Right renal cortex interstitium (tissue), 3 donors: ENCODE results near the gene FBXO9. TPM values are rescaled to one million over a fixed set of nuclear protein-coding genes. Genes with fewer than 3 reads are reported as not detected.

Experiments
- DNase-seq, 3 donors: peaks; one replicate each; pipeline ENCODE4 v3.0.0-alpha.2; 2013; ENCODE audit warnings: low read depth in 3 of 3, low spot score in 2 of 3
- polyA plus RNA-seq, 3 donors: library from polyadenylated mRNA; unstranded; fragments of 120-200 nt; gene quantifications; one replicate each; pipeline ENCODE4 v1.2.1, GENCODE V29; 2013; ENCODE audit not compliant: insufficient read length in 3 of 3

Gene FBXO9
- polyA plus RNA-seq = 10 to 100 TPM; 90.6 to 94.2 (median 92.2) TPM

GRCh38 chr6:53065266-53066076 lies at the start of gene FBXO9:
TSS of gene FBXO9 (plus strand) at chr6:53065404. CDS start at chr6:53065790, 386 bp downstream.
- DNase-seq = no peak

DNA sequence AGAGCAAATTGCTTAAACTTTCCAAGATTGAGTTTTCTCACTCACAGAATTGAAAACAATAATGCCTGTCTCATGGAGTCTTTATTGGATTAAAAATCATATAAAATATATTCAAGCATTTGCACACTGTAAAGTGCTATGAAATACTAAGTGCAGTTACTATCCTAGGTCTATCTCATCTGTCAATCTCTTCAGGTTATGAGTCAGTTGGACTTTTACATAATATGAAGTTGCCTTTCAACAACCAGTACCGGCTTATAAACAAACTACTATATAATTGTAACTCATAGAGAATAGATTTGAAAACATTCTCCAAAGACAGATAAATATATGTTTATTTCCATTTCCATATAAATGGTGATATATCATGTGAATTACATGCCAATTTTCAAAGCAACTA lies 49.7 kb upstream of the FBXO9 start:
- DNase-seq = no peak

GRCh38 chr6:53018446-53018845 lies 46.8 kb upstream of the FBXO9 start:
- DNase-seq = no peak

DNA sequence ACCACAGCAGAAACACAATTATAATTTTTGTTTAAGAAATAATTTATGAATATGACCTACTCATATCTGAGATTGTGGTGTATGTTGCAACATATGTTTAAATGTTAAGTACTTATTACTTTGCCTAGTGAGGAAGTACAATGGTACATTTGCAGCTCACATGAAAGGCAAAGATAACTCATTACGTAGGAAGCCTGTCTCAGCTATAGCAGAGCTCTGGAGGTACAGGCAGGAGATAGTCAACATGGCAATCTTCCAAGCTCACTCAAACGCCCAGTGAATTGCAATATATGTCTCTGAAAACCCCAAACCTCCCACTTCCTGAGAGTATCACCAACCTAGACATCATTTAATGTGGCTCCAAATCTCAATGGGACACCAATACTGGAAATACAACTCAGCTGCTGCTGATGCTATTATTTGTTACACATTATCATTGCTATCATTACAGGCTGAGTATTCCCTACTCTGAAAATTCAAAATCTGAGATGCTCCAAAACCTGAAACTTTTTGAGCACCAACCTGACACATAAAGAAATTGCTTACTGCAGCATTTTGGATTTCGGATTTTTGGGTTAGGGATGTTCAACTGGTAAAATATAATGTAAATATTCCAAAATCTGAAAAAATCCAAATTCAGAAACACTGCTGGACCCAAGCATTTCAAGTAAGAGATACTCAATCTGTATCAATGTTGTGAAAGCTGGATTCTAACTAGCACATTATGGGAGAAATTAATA lies 45.0 kb upstream of the FBXO9 start:
- no peak for DNase-seq

GRCh38 chr6:53023323-53023722 lies 41.9 kb upstream of the FBXO9 start:
- DNase-seq = no peak

DNA sequence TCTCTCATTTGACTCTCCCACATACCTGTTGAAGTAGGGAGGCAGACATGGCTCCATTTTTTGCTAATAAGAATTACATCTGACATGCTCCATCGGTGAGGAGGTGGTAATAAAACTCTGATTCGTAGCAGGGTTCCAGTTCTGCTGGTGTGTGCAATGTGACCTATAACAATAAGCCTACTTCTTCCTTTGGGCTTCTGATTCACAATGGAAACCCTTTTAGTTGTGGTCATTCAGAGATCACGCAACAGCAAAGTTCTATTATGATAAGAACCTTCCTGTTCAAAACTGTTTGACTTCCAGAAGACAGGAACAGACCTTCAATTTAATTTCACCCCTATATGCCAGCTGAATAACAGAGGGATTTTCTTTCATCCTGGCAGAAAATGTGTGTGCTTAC lies 38.7 kb upstream of the FBXO9 start:
- DNase-seq = no peak

DNA sequence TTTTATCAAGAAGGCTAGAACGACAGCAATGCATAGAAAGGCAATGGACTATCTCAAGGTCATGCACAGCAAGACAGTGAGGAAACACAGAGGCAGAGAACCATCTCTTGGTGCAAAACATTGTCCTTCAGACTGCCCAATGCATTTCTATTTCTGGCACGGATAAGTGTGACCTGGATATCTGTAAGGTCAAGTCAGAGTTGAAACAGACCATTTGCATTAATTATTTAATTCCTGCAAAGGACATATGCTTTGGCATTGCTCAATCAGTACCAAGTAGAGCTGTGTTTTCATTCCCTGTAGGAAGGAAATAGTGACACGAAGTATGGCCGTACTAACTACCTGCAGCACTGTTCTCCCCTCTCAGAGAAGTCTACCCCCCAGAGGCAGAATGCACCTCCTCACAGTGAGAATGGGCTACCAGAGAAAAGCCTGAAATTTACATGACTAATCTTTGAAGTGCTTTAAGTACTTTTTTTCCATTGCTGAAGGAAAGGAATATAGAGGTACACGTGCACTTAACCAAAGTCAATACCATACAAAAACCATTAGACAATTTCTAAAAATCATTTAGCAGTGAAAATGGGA lies 38.0 kb upstream of the FBXO9 start:
- DNase-seq = no peak

DNA sequence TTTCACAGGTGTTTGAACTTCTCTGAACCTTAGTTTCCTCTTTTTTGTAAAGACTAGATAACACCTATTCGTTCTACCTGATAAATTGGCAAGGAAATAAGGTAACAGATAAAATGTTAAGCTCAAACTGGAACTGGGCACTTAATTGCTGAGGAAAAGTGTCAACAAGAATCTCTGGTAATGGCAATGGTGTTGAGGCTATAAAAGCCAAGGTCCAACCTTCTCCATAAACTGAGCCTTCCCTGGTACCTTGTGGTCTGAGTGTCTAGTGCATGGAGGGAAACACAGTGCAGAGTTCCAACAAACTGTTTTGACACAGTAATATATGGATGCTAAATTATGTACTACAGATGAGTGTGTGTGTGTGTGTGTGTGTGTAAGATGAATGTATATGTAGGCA lies 36.7 kb upstream of the FBXO9 start:
- DNase-seq = no peak

- DNase-seq = no peak
These were observed 35.9 kb upstream of the FBXO9 start for GRCh38 chr6:53029257-53029656.

DNA sequence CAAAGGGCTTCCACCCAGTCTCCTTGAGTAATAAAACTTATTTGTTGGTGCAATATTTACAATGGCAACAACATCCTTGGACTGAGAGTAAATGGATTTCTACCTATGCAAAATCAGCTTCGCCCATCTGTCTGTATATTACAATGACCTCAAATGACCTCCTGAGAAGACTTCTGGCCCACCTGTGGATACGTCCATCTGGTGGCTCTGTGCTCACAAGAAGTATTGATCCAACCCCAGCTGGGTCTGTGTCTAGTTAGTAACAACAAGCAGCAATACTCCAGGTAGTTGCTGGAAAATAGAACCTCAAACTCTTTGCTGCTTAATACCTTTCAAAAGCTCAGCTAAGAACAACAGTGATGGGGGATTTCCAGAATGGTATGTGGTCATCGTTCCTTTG lies 35.4 kb upstream of the FBXO9 start:
- DNase-seq = no peak

DNA sequence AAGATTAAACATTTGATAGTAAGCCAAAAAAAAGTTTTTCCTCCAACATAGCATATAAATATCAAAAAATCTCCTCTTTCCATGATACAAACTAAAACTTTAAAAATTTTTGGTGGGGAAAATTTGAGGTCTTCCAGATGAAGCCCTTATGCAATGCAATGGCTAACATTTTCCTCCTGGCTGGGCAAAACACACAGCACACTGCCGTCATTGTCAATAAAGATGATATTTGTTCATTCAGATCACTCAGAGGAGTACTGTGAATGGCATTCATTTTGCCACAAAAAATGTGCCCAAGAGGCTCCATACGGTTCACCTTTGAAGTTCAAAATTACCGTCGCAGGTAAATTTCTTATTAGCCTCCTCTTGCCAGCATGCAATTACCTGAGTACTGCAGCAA lies 33.9 kb upstream of the FBXO9 start:
- no peak for DNase-seq

GRCh38 chr6:53032849-53033248 lies 32.4 kb upstream of the FBXO9 start:
- no peak for DNase-seq

GRCh38 chr6:53033764-53034163 lies 31.4 kb upstream of the FBXO9 start:
- DNase-seq = peak in 1 of 3 donors; percentile 3

GRCh38 chr6:53035549-53036213 lies 29.5 kb upstream of the FBXO9 start:
- no peak for DNase-seq

GRCh38 chr6:53038141-53038540 lies 27.1 kb upstream of the FBXO9 start:
- DNase-seq = no peak

- DNase-seq = no peak
These were observed 26.6 kb upstream of the FBXO9 start for GRCh38 chr6:53038596-53038995.

DNA sequence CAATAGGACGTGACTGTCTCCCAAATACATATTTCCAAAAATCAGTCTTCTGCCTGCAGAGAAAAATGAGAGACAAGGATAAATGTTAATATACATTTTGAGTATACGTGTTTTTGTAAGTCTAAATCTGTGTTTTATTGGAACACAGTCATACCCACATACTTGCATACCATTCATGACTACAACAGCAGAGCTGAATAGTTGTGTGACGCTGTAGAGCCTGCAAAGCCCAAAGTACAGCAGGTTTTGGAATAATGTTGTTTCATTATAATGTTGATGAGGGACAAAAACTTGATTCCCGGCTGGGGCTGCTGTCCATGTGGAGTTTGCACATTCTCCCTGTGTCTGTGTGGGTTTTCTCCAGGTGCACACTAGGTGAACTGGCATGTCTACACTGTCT lies 23.8 kb upstream of the FBXO9 start:
- no peak for DNase-seq

DNA sequence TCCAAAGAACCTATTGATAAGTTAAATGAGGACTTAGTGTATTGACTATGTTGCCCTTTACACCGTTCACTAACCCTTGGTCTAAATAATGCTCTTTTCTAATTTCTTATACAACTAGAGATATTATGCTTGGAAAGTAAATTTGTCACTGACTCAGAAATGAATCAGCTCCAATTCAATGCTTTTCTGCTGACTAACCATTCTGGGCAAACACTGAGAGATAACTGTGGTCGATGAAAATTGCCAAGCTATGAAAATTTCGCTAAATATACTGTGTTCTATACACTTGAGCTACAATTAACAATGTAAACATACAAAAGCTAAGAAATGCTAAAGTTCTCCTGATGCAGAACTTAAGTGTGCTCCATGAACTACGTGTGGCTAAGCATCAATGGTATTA lies 23.1 kb upstream of the FBXO9 start:
- DNase-seq = no peak

DNA sequence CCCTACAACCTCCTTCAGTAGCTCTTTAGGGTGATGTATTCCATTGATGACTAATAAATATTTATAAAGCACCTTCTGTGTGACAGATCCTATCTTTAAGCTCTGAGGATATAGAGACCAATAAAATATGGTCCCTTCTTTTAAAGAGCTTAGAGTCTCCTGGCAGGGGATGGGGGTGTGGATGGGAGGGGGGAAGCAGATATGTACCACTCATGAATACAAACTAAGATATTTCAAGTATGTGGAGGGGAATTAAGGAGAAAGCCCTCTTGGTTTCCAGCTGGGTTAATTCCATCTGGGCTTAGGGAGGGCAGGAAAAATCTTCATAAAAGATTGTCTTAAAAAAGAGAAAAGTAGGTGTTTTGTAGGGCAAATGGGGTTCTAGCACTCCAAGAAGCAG lies 21.6 kb upstream of the FBXO9 start:
- no peak for DNase-seq

GRCh38 chr6:53044071-53044470 lies 21.1 kb upstream of the FBXO9 start:
- no peak for DNase-seq

DNA sequence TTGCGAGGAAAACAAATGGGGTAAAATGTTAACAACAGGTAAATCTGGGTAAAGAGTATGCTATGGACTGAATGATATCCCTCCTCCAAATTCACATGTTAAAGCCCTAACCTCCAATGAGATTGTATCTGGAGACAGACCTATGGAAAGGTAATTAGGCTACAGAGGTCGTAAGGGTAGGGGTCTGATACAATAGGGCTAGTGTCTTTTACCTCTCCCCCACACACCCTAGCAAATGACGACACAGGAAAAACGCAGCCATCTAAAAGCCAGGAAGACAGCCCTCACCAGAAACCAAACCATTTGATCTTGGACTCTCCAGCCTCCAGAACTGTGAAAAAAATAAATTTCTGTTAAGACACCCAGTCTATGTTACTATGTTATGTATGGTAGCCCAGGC lies 20.6 kb upstream of the FBXO9 start:
- no peak for DNase-seq
